ENCODE results near the gene HBG2. TPM values are rescaled to one million over a fixed set of nuclear protein-coding genes. Genes with fewer than 3 reads are reported as not detected.

HBG2 gene
- total RNA-seq, 8 experiments from 2014 or later: not detected

GRCh38 chr11:5288906-5289550 is 34.4 kb upstream of the HBG2 start:
- ATAC-seq (replicated peaks in 6 of 8): no peak
- H3K4me1 ChIP-seq (replicated peaks in 1 of 2): no peaks in the 10 kb centered on the region
- H3K4me3 ChIP-seq: no peak overlapping the region
- in situ Hi-C loops (cut with MboI; ENCODE audit: low pct_unique_long_range_greater_than_20kb in 2 of 9, low sequenced_read_pairs in 9 of 9, unreplicated experiment in 9 of 9): no loop called here
- no peak overlapping the region for H3K27ac ChIP-seq
- 78 to 100% (median 85%) methylated on average over 1 to 6 of the region's 6 CpGs; no CpG with 5 or more reads in 2 of the 10 experiments for WGBS, 10 experiments

GRCh38 chr11:5288108-5288905 is 33.7 kb upstream of the HBG2 start:
- 35 to 94% (median 79%) methylated on average over 2 to 7 of the region's 7 CpGs for WGBS, 10 experiments
- no peak overlapping the region for H3K27ac ChIP-seq
- peak in 4 of 8 experiments; percentile 45 to 99 (median 80) for ATAC-seq (replicated peaks in 6 of 8)
- in situ Hi-C loops (cut with MboI; ENCODE audit: low pct_unique_long_range_greater_than_20kb in 2 of 9, low sequenced_read_pairs in 9 of 9, unreplicated experiment in 9 of 9): no loop called here
- H3K4me1 ChIP-seq (replicated peaks in 1 of 2): no peaks in the 10 kb centered on the region
- H3K4me3 ChIP-seq: no peak overlapping the region

- Histone ChIP-seq H3K4me1 (replicated peaks in 1 of 2) (no peaks in the 10 kb centered on the region), H3K27ac (no peak overlapping the region), H3K4me3 (no peak overlapping the region)
- in situ Hi-C loops (cut with MboI; ENCODE audit: low pct_unique_long_range_greater_than_20kb in 2 of 9, low sequenced_read_pairs in 9 of 9, unreplicated experiment in 9 of 9): no loop called here
- 0 to 100% (median 70%) methylated on average over 1 to 3 of the region's 3 CpGs; no CpG with 5 or more reads in 3 of the 10 experiments for whole genome bisulfite sequencing, 10 experiments
- no peak for ATAC-seq (replicated peaks in 6 of 8)
These were observed 32.3 kb upstream of the HBG2 start for GRCh38 chr11:5286901-5287300.

GRCh38 chr11:5286351-5286750 is 31.8 kb upstream of the HBG2 start:
- H3K27ac ChIP-seq: no peak overlapping the region
- no peaks in the 10 kb centered on the region for H3K4me1 ChIP-seq (replicated peaks in 1 of 2)
- WGBS, 10 experiments: 0 to 55% (median 14%) methylated on average over 1 of the region's 1 CpG; no CpG with 5 or more reads in 3 of the 10 experiments
- ATAC-seq (replicated peaks in 6 of 8): no peak
- in situ Hi-C loops (cut with MboI; ENCODE audit: low pct_unique_long_range_greater_than_20kb in 2 of 9, low sequenced_read_pairs in 9 of 9, unreplicated experiment in 9 of 9): no loop called here
- H3K4me3 ChIP-seq: no peak overlapping the region

- WGBS, 10 experiments: 48 to 100% (median 80%) methylated on average over 1 to 3 of the region's 4 CpGs; no CpG with 5 or more reads in 1 of the 10 experiments
- Histone ChIP-seq H3K4me3 (no peak overlapping the region), H3K27ac (no peak overlapping the region), H3K4me1 (replicated peaks in 1 of 2) (peaks cover 0 to 4% of the 10 kb centered on the region in 2 donors)
- in situ Hi-C loops (cut with MboI; ENCODE audit: low pct_unique_long_range_greater_than_20kb in 2 of 9, low sequenced_read_pairs in 9 of 9, unreplicated experiment in 9 of 9): no loop called here
- ATAC-seq (replicated peaks in 6 of 8): no peak
These were observed 31.2 kb upstream of the HBG2 start for GRCh38 chr11:5285703-5286340.

- no peak overlapping the region for H3K27ac ChIP-seq
- 88% methylated on average over 2 of the region's 2 CpGs; no CpG with 5 or more reads in 9 of the 10 experiments for WGBS, 10 experiments
These were observed 30.1 kb upstream of the HBG2 start for GRCh38 chr11:5284637-5285036.

GRCh38 chr11:5283882-5284281 is 29.3 kb upstream of the HBG2 start:
- peaks cover 0 to 5% of the 10 kb centered on the region in 2 donors for H3K4me1 ChIP-seq (replicated peaks in 1 of 2)
- ATAC-seq (replicated peaks in 6 of 8): no peak
- no peak overlapping the region for H3K4me3 ChIP-seq
- 20 to 83% (median 46%) methylated on average over 1 of the region's 1 CpG; no CpG with 5 or more reads in 2 of the 10 experiments for WGBS, 10 experiments
- in situ Hi-C loops (cut with MboI; ENCODE audit: low pct_unique_long_range_greater_than_20kb in 2 of 9, low sequenced_read_pairs in 9 of 9, unreplicated experiment in 9 of 9): no loop called here
- no peak overlapping the region for H3K27ac ChIP-seq

More at GRCh38 chr11:5284637-5285036, 30.1 kb upstream of the HBG2 start:
- no peak overlapping the region for H3K4me3 ChIP-seq
- no peak for ATAC-seq (replicated peaks in 6 of 8)
- H3K4me1 ChIP-seq (replicated peaks in 1 of 2): peaks cover 0 to 5% of the 10 kb centered on the region in 2 donors
- in situ Hi-C loops (cut with MboI; ENCODE audit: low pct_unique_long_range_greater_than_20kb in 2 of 9, low sequenced_read_pairs in 9 of 9, unreplicated experiment in 9 of 9): no loop called here

- in situ Hi-C loops (cut with MboI; ENCODE audit: low pct_unique_long_range_greater_than_20kb in 2 of 9, low sequenced_read_pairs in 9 of 9, unreplicated experiment in 9 of 9): no loop called here
- WGBS, 10 experiments: 60 to 100% (median 87%) methylated on average over 1 to 3 of the region's 3 CpGs; no CpG with 5 or more reads in 1 of the 10 experiments
- Histone ChIP-seq H3K27ac (no peak overlapping the region), H3K4me3 (no peak overlapping the region), H3K4me1 (replicated peaks in 1 of 2) (peaks cover 0 to 5% of the 10 kb centered on the region in 2 donors)
- no peak for ATAC-seq (replicated peaks in 6 of 8)
These were observed 28.5 kb upstream of the HBG2 start for GRCh38 chr11:5283086-5283485.

GRCh38 chr11:5282628-5283027 is 28.0 kb upstream of the HBG2 start:
- WGBS, 10 experiments: 80 to 100% (median 100%) methylated on average over 1 to 2 of the region's 2 CpGs; no CpG with 5 or more reads in 4 of the 10 experiments
- Histone ChIP-seq H3K4me3 (no peak overlapping the region), H3K4me1 (replicated peaks in 1 of 2) (peaks cover 0 to 5% of the 10 kb centered on the region in 2 donors), H3K27ac (no peak overlapping the region)
- in situ Hi-C loops (cut with MboI; ENCODE audit: low pct_unique_long_range_greater_than_20kb in 2 of 9, low sequenced_read_pairs in 9 of 9, unreplicated experiment in 9 of 9): no loop called here
- no peak for ATAC-seq (replicated peaks in 6 of 8)

GRCh38 chr11:5281596-5281995 is 27.0 kb upstream of the HBG2 start:
- no peak for ATAC-seq (replicated peaks in 6 of 8)
- Histone ChIP-seq H3K27ac (no peak overlapping the region), H3K4me1 (replicated peaks in 1 of 2) (peaks cover 0 to 5% of the 10 kb centered on the region in 2 donors), H3K4me3 (no peak overlapping the region)
- in situ Hi-C loops (cut with MboI; ENCODE audit: low pct_unique_long_range_greater_than_20kb in 2 of 9, low sequenced_read_pairs in 9 of 9, unreplicated experiment in 9 of 9): no loop called here

- peak; percentile 99 to 100 (median 100) for ATAC-seq (replicated peaks in 6 of 8)
- peaks cover 0 to 5% of the 10 kb centered on the region in 2 donors for H3K4me1 ChIP-seq (replicated peaks in 1 of 2)
- in situ Hi-C loops (cut with MboI; ENCODE audit: low pct_unique_long_range_greater_than_20kb in 2 of 9, low sequenced_read_pairs in 9 of 9, unreplicated experiment in 9 of 9): no loop called here
- 0 to 67% (median 20%) methylated on average over 1 to 3 of the region's 3 CpGs; no CpG with 5 or more reads in 3 of the 10 experiments for WGBS, 10 experiments
- peak overlapping the region in 1 of 2 donors; percentile 10 for H3K27ac ChIP-seq
- no peak overlapping the region for H3K4me3 ChIP-seq
These were observed 26.1 kb upstream of the HBG2 start for GRCh38 chr11:5280582-5281102.

- Histone ChIP-seq H3K27ac (no peak overlapping the region), H3K4me3 (no peak overlapping the region), H3K4me1 (replicated peaks in 1 of 2) (peaks cover 0 to 5% of the 10 kb centered on the region in 2 donors)
- 57 to 100% (median 84%) methylated on average over 2 to 4 of the region's 4 CpGs; no CpG with 5 or more reads in 2 of the 10 experiments for WGBS, 10 experiments
- in situ Hi-C loops (cut with MboI; ENCODE audit: low pct_unique_long_range_greater_than_20kb in 2 of 9, low sequenced_read_pairs in 9 of 9, unreplicated experiment in 9 of 9): no loop called here
- ATAC-seq (replicated peaks in 6 of 8): no peak
These were observed 25.0 kb upstream of the HBG2 start for GRCh38 chr11:5279471-5280090.
